ENCODE results near the gene PTPRD.

Gene PTPRD

GRCh38 chr9:10571699-10572098, 41.1 kb downstream of the PTPRD start:
- in situ Hi-C loops (cut with MboI; ENCODE audit: low pct_unique_long_range_greater_than_20kb, low sequenced_read_pairs, unreplicated experiment), result no loop called here
- no peak for TF ChIP-seq CTCF (IDR thresholded peaks at IDR 0.05; ENCODE audit: extremely low read depth, insufficient read depth, missing control alignments)
- DNase-seq (ENCODE audit: low spot score), result no peak

DNA sequence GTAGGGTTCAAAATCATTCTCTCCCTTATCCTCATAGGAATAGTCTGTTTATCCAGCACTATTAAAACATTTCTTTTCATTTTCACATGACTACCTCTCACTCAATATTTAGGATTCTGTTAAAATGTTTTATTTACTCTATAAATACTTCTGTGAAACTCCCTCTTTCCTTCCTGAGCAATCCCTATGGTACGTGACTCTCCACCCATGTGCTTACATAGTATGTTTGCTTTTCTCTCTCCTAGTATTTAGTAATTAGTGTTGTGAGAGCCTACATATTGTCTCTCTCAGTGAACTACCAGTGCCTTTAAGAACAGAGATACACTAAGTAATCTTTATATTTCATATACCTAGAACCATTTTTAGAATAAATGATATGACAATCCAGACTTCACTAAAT, 46.0 kb downstream of the PTPRD start:
- no peak for TF ChIP-seq CTCF (IDR thresholded peaks at IDR 0.05; ENCODE audit: extremely low read depth, insufficient read depth, missing control alignments)
- no peak for DNase-seq (ENCODE audit: low spot score)
- in situ Hi-C loops (cut with MboI; ENCODE audit: low pct_unique_long_range_greater_than_20kb, low sequenced_read_pairs, unreplicated experiment), result no loop called here

- DNase-seq (ENCODE audit: low spot score), result no peak
- in situ Hi-C loops (cut with MboI; ENCODE audit: low pct_unique_long_range_greater_than_20kb, low sequenced_read_pairs, unreplicated experiment), result no loop called here
- TF ChIP-seq CTCF (IDR thresholded peaks at IDR 0.05; ENCODE audit: extremely low read depth, insufficient read depth, missing control alignments), result no peak
Measured at GRCh38 chr9:10562581-10563343, 50.0 kb downstream of the PTPRD start.

DNA sequence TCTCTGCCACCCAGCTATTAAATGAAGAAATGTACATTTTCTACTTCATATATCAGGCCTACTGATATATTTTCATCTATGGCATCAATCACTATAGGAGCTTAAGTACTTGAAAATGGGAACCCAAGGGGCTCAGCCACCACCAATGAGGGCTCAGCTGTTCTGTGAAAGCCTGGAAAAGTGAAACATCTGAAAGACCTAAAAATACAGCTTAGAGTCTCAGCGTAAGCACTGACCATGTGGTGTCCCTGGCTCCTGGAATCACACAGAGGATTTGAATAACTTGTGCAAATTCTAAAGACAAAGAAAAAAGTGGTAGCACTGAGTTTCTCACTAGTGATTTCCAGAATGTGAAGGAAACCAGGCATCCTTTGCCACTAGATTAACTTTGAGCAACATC, 64.5 kb downstream of the PTPRD start:
- no peak for DNase-seq (ENCODE audit: low spot score)
- TF ChIP-seq CTCF (IDR thresholded peaks at IDR 0.05; ENCODE audit: extremely low read depth, insufficient read depth, missing control alignments), result no peak
- in situ Hi-C loops (cut with MboI; ENCODE audit: low pct_unique_long_range_greater_than_20kb, low sequenced_read_pairs, unreplicated experiment), result no loop called here

DNA sequence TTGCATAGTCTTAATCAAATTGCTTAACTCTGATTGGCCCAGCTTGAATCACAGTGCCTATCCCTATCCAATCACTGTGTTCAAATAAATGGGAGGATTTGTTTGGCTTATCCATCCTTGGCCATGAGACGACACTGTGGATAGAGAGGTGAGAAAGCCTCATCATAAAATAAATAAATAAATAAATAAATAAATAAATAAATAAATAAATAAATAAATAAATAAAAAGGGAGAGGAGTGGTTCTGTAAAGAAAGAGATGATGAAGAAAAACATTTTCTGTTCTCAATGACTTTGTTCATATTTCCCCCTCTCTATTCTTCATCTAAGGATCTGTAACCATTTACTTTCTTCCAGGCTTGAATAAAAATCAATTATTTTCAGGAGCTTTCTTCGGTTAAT, 74.7 kb downstream of the PTPRD start:
- in situ Hi-C loops (cut with MboI; ENCODE audit: low pct_unique_long_range_greater_than_20kb, low sequenced_read_pairs, unreplicated experiment), result no loop called here
- no peak for DNase-seq (ENCODE audit: low spot score)
- no peak for TF ChIP-seq CTCF (IDR thresholded peaks at IDR 0.05; ENCODE audit: extremely low read depth, insufficient read depth, missing control alignments)

GRCh38 chr9:10534850-10535249, 78.0 kb downstream of the PTPRD start:
- no peak for TF ChIP-seq CTCF (IDR thresholded peaks at IDR 0.05; ENCODE audit: extremely low read depth, insufficient read depth, missing control alignments)
- in situ Hi-C loops (cut with MboI; ENCODE audit: low pct_unique_long_range_greater_than_20kb, low sequenced_read_pairs, unreplicated experiment), result no loop called here

More at GRCh38 chr9:10534850-10535249, 78.0 kb downstream of the PTPRD start:
- DNase-seq (ENCODE audit: low spot score), result no peak

All from GM13977 (cell line).